ENCODE measurements around the gene GNG2. TPM values are rescaled to one million over a fixed set of nuclear protein-coding genes. Genes with fewer than 3 reads are reported as not detected.

Gene GNG2
- total RNA-seq, 1 experiment from 2014 or later: 8.6 TPM

DNA sequence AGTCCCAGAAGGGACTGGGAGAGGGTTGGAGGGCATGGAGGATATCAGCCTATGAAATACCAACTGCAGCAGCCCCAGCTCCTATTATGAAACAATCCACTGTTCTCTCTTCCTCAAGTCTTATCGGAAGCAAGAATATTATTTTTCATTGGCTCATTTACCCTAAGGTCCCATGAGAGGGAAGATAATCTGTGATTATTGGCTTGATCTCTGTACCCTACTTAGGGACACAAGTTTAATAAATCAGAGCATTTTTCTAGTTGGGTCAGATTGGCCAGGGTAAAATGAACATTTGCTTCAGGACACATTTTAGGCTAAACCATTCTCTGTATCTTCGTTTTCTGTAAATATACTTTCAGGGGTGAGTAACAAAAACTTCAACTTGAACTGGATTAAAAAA lies 43.1 kb upstream of the GNG2 start:
- TF ChIP-seq, protein P1, sequence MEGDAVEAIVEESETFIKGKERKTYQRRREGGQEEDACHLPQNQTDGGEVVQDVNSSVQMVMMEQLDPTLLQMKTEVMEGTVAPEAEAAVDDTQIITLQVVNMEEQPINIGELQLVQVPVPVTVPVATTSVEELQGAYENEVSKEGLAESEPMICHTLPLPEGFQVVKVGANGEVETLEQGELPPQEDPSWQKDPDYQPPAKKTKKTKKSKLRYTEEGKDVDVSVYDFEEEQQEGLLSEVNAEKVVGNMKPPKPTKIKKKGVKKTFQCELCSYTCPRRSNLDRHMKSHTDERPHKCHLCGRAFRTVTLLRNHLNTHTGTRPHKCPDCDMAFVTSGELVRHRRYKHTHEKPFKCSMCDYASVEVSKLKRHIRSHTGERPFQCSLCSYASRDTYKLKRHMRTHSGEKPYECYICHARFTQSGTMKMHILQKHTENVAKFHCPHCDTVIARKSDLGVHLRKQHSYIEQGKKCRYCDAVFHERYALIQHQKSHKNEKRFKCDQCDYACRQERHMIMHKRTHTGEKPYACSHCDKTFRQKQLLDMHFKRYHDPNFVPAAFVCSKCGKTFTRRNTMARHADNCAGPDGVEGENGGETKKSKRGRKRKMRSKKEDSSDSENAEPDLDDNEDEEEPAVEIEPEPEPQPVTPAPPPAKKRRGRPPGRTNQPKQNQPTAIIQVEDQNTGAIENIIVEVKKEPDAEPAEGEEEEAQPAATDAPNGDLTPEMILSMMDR (IDR thresholded peaks at IDR 0.05; ENCODE audit: insufficient read depth in 1 of 2, low read depth in 1 of 2, low read length in 1 of 2, severe bottlenecking in 1 of 2, unreplicated experiment in 1 of 2): no peak
- no peak overlapping the region for H3K27ac Mint-ChIP-seq (ENCODE audit: unreplicated experiment)
- H3K9me3 ChIP-seq: no peaks in the 10 kb centered on the region
- intact Hi-C loops (cut with micrococcal nuclease; ENCODE audit: unreplicated experiment): no loop called here
- CTCF ChIA-PET: no interaction called here
- H3K27me3 Mint-ChIP-seq (ENCODE audit: insufficient read depth, unreplicated experiment): peaks cover 5% of the 10 kb centered on the region
- H3K4me1 ChIP-seq: no peaks in the 10 kb centered on the region
- no peaks in the 10 kb centered on the region for H3K36me3 Mint-ChIP-seq (ENCODE audit: insufficient read depth, unreplicated experiment)
- no peaks in the 10 kb centered on the region for H3K9me3 Mint-ChIP-seq (ENCODE audit: unreplicated experiment)
- POLR2A ChIA-PET: no interaction called here
- no TSS peak for BruUV-seq (replicated peaks)
- H3K4me3 ChIP-seq (ENCODE audit: low read depth, low read length): no peak overlapping the region
- H3K27me3 ChIP-seq (replicated peaks; ENCODE audit: control insufficient read depth, insufficient read depth, low read length): no peaks in the 10 kb centered on the region
- H3K4me3 Mint-ChIP-seq (ENCODE audit: unreplicated experiment): no peak overlapping the region
- no peak for DNase-seq
- no peaks in the 10 kb centered on the region for H3K4me1 Mint-ChIP-seq (ENCODE audit: low read depth, unreplicated experiment)
- H3K36me3 ChIP-seq (ENCODE audit: control insufficient read depth, insufficient read depth, low read length): no peaks in the 10 kb centered on the region

DNA sequence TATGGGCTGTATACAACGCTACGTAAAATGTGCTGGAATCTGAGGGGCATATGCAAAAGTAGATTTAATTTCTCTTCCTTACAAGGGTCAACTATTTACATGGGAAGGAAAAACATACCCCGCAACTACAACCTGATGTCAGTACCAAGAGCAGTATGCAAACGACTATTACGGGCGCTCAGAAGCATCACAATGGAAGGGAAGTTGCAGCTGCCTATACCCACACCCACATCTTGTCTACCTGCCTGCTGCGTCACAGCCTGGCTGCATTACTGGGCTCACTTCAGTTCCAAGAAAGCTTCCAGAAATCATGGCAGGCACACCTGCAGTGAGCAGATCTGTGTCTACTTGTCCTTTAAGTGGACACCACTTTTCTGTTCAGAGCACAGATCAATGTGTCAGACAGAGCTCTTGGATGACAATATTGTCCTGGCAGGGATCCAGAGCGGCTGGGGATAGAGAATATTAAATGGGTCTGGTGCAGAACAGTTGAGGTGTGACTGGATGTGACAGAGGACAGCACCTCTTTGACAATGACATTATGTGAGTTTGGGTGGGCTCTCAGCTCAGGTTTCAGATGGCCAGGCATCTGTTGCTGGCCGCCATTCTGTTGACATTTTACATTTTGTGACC lies 41.5 kb upstream of the GNG2 start:
- no peaks in the 10 kb centered on the region for H3K4me1 ChIP-seq
- no peaks in the 10 kb centered on the region for H3K27me3 ChIP-seq (replicated peaks; ENCODE audit: control insufficient read depth, insufficient read depth, low read length)
- no peak for DNase-seq
- ChIA-PET CTCF (interaction anchor here (1.5 kb wide), 1 partner anchor 160 kb away, joined by 4 read pairs; no protein-coding TSS in a partner anchor), POLR2A (no interaction called here)
- H3K9me3 ChIP-seq: no peaks in the 10 kb centered on the region
- intact Hi-C loops (cut with micrococcal nuclease; ENCODE audit: unreplicated experiment): no loop called here
- no TSS peak for BruUV-seq (replicated peaks)
- Mint-ChIP-seq H3K4me1 (ENCODE audit: low read depth, unreplicated experiment) (no peaks in the 10 kb centered on the region), H3K4me3 (ENCODE audit: unreplicated experiment) (no peak overlapping the region), H3K36me3 (ENCODE audit: insufficient read depth, unreplicated experiment) (no peaks in the 10 kb centered on the region), H3K9me3 (ENCODE audit: unreplicated experiment) (no peaks in the 10 kb centered on the region), H3K27ac (ENCODE audit: unreplicated experiment) (no peak overlapping the region), H3K27me3 (ENCODE audit: insufficient read depth, unreplicated experiment) (peaks cover 5% of the 10 kb centered on the region)
- no peak overlapping the region for H3K4me3 ChIP-seq (ENCODE audit: low read depth, low read length)
- TF ChIP-seq, protein P1 (IDR thresholded peaks at IDR 0.05; ENCODE audit: insufficient read depth in 1 of 2, low read depth in 1 of 2, low read length in 1 of 2, severe bottlenecking in 1 of 2, unreplicated experiment in 1 of 2): no peak
- H3K36me3 ChIP-seq (ENCODE audit: control insufficient read depth, insufficient read depth, low read length): no peaks in the 10 kb centered on the region

DNA sequence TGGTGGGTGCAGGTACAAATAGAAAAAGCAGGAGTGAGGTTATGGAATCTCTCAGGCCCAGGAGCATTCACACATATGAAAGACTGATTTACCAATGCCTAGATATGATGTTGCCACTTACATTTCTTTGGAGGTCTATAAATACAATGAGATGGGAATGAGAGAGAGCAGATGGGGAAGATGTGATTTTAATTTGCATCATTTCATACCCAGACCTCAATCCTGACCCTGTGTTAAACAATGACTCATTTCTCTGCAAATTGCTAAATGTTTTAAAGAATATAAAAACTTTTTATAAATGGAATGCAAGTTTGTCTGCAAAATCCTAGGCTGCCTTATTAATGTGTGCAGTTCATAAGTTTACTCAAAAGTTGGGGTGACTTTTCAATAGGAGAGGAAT lies 38.6 kb upstream of the GNG2 start:
- POLR2A ChIA-PET: no interaction called here

More for the DNA sequence above, 38.6 kb upstream of the GNG2 start:
- Mint-ChIP-seq H3K4me1 (ENCODE audit: low read depth, unreplicated experiment) (no peaks in the 10 kb centered on the region), H3K4me3 (ENCODE audit: unreplicated experiment) (no peak overlapping the region), H3K9me3 (ENCODE audit: unreplicated experiment) (no peaks in the 10 kb centered on the region), H3K27me3 (ENCODE audit: insufficient read depth, unreplicated experiment) (peaks cover 5% of the 10 kb centered on the region), H3K27ac (ENCODE audit: unreplicated experiment) (no peak overlapping the region), H3K36me3 (ENCODE audit: insufficient read depth, unreplicated experiment) (no peaks in the 10 kb centered on the region)
- TF ChIP-seq, protein P1 (IDR thresholded peaks at IDR 0.05; ENCODE audit: insufficient read depth in 1 of 2, low read depth in 1 of 2, low read length in 1 of 2, severe bottlenecking in 1 of 2, unreplicated experiment in 1 of 2): no peak
- CTCF ChIA-PET: no interaction called here
- BruUV-seq (replicated peaks): no TSS peak
- H3K4me1 ChIP-seq: no peaks in the 10 kb centered on the region
- no peaks in the 10 kb centered on the region for H3K36me3 ChIP-seq (ENCODE audit: control insufficient read depth, insufficient read depth, low read length)
- H3K27me3 ChIP-seq (replicated peaks; ENCODE audit: control insufficient read depth, insufficient read depth, low read length): no peaks in the 10 kb centered on the region
- DNase-seq: no peak
- no peaks in the 10 kb centered on the region for H3K9me3 ChIP-seq
- no peak overlapping the region for H3K4me3 ChIP-seq (ENCODE audit: low read depth, low read length)
- intact Hi-C loops (cut with micrococcal nuclease; ENCODE audit: unreplicated experiment): no loop called here

All from Caco-2 (cell line).